Psoas muscle (tissue), 8 donors: ENCODE data around the gene FARP2. TPM values are rescaled to one million over a fixed set of nuclear protein-coding genes. Genes with fewer than 3 reads are reported as not detected.
"Not testable (repeated sequence)": the region's sequence is repeated elsewhere in the genome, so short reads cannot be mapped to it uniquely, and the experiment has no call there.

Source experiments
- ATAC-seq, 4 donors: fragments of 200-7000 bp; cut with Tn5 transposase; one replicate each; pipeline ENCODE4 v1.9.1; 2020; ENCODE audit warnings: moderate library complexity in 3 of 4, mild to moderate bottlenecking in 2 of 4
- DNase-seq, 2 donors: peaks; one replicate each; pipeline ENCODE4 v3.0.0-alpha.2; 2020
- H3K27ac ChIP-seq: fragments of 200-600 bp; one replicate; pipeline ENCODE4 v1.8.0; 2022
- H3K27me3 ChIP-seq, 3 donors: fragments of 200-600 bp in 1 of 3; one replicate each; pipeline versions ENCODE4 v1.6.1 to v1.8.0; 2013 to 2022; ENCODE audit warnings: low read length in 2 of 3, mild to moderate bottlenecking in 2 of 3, moderate library complexity in 1 of 3; ENCODE audit not compliant: insufficient read depth in 3 of 3
- H3K36me3 ChIP-seq, 2 donors: fragments of 200-600 bp in 1 of 2; one replicate each; pipeline versions ENCODE4 v1.6.1 to v1.8.0; 2013 to 2022; ENCODE audit warnings: low read depth in 1 of 2, mild to moderate bottlenecking in 1 of 2, moderate library complexity in 1 of 2; ENCODE audit not compliant: insufficient read depth in 1 of 2
- H3K4me1 ChIP-seq: fragments of 200-600 bp; one replicate; pipeline ENCODE4 v1.8.0; 2022
- H3K4me3 ChIP-seq: fragments of 200-600 bp; one replicate; pipeline ENCODE4 v1.8.0; 2022; ENCODE audit warnings: mild to moderate bottlenecking
- H3K9me3 ChIP-seq: fragments of 200-600 bp; one replicate; pipeline ENCODE4 v1.8.0; 2022
- CTCF ChIP-seq: fragments of 200-600 bp; IDR thresholded peaks from one replicate; pipeline ENCODE4 v1.8.0; 2022; ENCODE audit warnings: antibody characterized with exemption
- WGBS, 3 donors: extraction: QIAGEN DNeasy Blood & Tissue Kit; methylation state at CpG; one replicate each; pipeline versions ENCODE4 v1.1.6 to v1.1.7; 2013; 5-methylcytosine and 5-hydroxymethylcytosine counted together
- intact Hi-C, 2 donors: fragments of 100-400 bp; cut with DNase I; formaldehyde crosslinking; loops; one replicate each; pipeline versions ENCODE4 v1.11.0 to v1.14.2; 2022
- polyA plus RNA-seq, 3 donors: library from polyadenylated mRNA; stranded (reverse); fragments of 200-250 nt; gene quantifications; one replicate each; pipeline ENCODE4 v1.2.3, GENCODE V29; 2013
- total RNA-seq, 4 donors: library from RNA; stranded (reverse); fragmentation: NEBNext Ultra II Directional in 2 of 4; extraction: Animal tissue kit (Norgen Biotek cat#: 25700) in 2 of 4; gene quantifications; one replicate each; pipeline versions ENCODE4 v1.2.1 to v1.2.4, GENCODE V29; 2021 to 2023
- donor health status: healthy with polysubstance abuse.
- donor health status: DM: no; HTN: no; CAD: no; lungs with moderate emphysema.
- donor health status: Bipolar disorder and iron deficiency.
- donor health status: healthy.
- donor health status: DM: yes; HTN: yes; CAD: no.
- donor health status: DM: no; HTN: no; CAD: no.
- donor health status: DM: no; HTN: no; CAD: no.
- donor health status: DM: yes; HTN: yes; CAD: no.

FARP2 gene
- total and polyA plus RNA-seq, 7 donors: 5.8 to 18.4 (median 17.4) TPM

- H3K4me3 ChIP-seq: no peak overlapping the region
- H3K27me3 ChIP-seq: no peaks in the 10 kb centered on the region
- WGBS, 3 donors: 39 to 51% (median 43%) methylated on average over 11 of the region's 11 CpGs
- H3K9me3 ChIP-seq: no peaks in the 10 kb centered on the region
- intact Hi-C loops: no loop called here
- DNase-seq (no peak), ATAC-seq (peak in 1 of 4 donors; percentile 33)
- peaks cover 0 to 20% of the 10 kb centered on the region in 2 donors for H3K36me3 ChIP-seq
- TF ChIP-seq CTCF: no peak
- H3K4me1 ChIP-seq: peaks cover under 1% of the 10 kb centered on the region
- H3K27ac ChIP-seq: no peak overlapping the region
These were observed 16.4 kb downstream of the FARP2 start for GRCh38 chr2:241372361-241372992.

GRCh38 chr2:241373446-241373845 lies 17.4 kb downstream of the FARP2 start:
- no peaks in the 10 kb centered on the region for H3K27me3 ChIP-seq
- no peaks in the 10 kb centered on the region for H3K9me3 ChIP-seq
- no peak overlapping the region for H3K4me3 ChIP-seq
- no peaks in the 10 kb centered on the region for H3K4me1 ChIP-seq
- H3K27ac ChIP-seq: no peak overlapping the region
- no peak for TF ChIP-seq CTCF
- DNase-seq (no peak), ATAC-seq (no peak)
- intact Hi-C loops: no loop called here
- H3K36me3 ChIP-seq: peaks cover 0 to 20% of the 10 kb centered on the region in 2 donors
- 84 to 91% (median 86%) methylated on average over 3 of the region's 3 CpGs for WGBS, 3 donors

GRCh38 chr2:241373906-241374305 lies 17.8 kb downstream of the FARP2 start:
- ATAC-seq, H3K4me1 ChIP-seq, H3K27me3 ChIP-seq, intact Hi-C loops, H3K4me3 ChIP-seq, DNase-seq, H3K27ac ChIP-seq, H3K9me3 ChIP-seq: not testable (repeated sequence)
- H3K36me3 ChIP-seq: peaks cover 0 to 20% of the 10 kb centered on the region in 2 donors
- WGBS, 3 donors: 93 to 94% (median 93%) methylated on average over 6 of the region's 6 CpGs

GRCh38 chr2:241375300-241375699 lies 19.2 kb downstream of the FARP2 start:
- no peak for DNase-seq
- Histone ChIP-seq H3K27me3 (no peaks in the 10 kb centered on the region), H3K4me3 (no peak overlapping the region), H3K27ac (no peak overlapping the region), H3K9me3 (no peaks in the 10 kb centered on the region), H3K36me3 (peaks cover 0 to 20% of the 10 kb centered on the region in 2 donors), H3K4me1 (peaks cover 5% of the 10 kb centered on the region)
- no peak for TF ChIP-seq CTCF
- ATAC-seq: no peak
- 53 to 90% (median 68%) methylated on average over 1 of the region's 1 CpG for WGBS, 3 donors
- intact Hi-C loops: no loop called here

- H3K27ac ChIP-seq: no peak overlapping the region
- H3K4me1 ChIP-seq: peaks cover 5% of the 10 kb centered on the region
- H3K27me3 ChIP-seq: no peaks in the 10 kb centered on the region
- 77 to 93% (median 91%) methylated on average over 2 of the region's 2 CpGs for WGBS, 3 donors
- H3K36me3 ChIP-seq: peaks cover 0 to 20% of the 10 kb centered on the region in 2 donors
- H3K9me3 ChIP-seq: no peaks in the 10 kb centered on the region
- H3K4me3 ChIP-seq: no peak overlapping the region
- no peak for TF ChIP-seq CTCF
- DNase-seq (no peak), ATAC-seq (no peak)
- intact Hi-C loops: no loop called here
These were observed 20.7 kb downstream of the FARP2 start for GRCh38 chr2:241376808-241377207.
